ENCODE results near the gene BCAS3.

DNA sequence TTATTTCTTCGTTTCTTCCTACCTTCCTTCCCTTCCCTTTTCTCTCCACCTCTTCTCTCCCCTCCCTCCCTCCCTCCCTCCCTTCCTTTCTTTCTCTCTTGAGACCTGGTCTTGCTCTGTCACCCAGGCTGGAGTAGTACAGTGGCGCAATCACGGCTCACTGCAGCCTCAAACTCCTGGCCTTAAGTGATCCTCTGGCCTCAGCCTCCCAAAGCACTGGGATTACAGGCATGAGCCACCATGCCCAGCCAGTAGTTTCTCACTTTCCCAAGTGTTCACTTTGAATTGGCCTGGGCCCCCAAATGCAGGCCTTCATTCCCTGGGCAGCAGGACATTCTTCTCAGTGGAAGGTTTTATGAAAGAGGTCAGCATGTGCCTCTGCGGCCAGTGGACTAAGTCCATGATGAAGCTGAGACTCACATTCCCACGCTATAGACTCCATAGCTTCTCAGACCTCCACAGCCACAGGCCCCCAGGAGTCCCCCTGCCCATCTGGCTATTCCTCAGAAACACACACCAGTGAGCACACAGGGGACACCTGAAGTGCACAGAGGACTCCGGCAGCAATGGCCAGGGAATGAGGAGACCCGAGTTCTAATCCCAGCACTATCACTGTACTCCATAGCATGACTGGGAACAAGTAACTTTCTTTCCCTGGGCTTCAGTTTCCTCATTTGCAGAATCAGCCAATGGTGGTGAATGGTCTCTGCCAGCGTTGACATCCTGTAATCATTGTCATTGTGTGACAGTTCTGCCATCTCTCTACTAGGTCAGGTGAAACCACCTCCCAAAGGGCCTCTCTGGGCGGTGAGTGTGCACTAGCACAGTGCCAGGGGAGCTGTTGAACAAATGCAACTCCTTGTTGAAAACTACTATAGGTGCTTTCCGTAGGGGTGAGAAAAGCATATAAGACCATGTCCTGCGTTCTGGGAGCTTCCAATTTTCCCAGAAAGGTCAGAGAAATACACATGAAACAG is 652.8 kb downstream of the BCAS3 start:
- TF ChIP-seq, protein P1, sequence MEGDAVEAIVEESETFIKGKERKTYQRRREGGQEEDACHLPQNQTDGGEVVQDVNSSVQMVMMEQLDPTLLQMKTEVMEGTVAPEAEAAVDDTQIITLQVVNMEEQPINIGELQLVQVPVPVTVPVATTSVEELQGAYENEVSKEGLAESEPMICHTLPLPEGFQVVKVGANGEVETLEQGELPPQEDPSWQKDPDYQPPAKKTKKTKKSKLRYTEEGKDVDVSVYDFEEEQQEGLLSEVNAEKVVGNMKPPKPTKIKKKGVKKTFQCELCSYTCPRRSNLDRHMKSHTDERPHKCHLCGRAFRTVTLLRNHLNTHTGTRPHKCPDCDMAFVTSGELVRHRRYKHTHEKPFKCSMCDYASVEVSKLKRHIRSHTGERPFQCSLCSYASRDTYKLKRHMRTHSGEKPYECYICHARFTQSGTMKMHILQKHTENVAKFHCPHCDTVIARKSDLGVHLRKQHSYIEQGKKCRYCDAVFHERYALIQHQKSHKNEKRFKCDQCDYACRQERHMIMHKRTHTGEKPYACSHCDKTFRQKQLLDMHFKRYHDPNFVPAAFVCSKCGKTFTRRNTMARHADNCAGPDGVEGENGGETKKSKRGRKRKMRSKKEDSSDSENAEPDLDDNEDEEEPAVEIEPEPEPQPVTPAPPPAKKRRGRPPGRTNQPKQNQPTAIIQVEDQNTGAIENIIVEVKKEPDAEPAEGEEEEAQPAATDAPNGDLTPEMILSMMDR (IDR thresholded peaks at IDR 0.05) = no peak
- TF ChIP-seq EZH2 (IDR thresholded peaks at IDR 0.05; ENCODE audit: borderline replicate concordance, insufficient read depth, low read depth, low read length, poor library complexity, severe bottlenecking) = no peak
